ENCODE results near the gene NDP.
"Not testable (repeated sequence)": the region's sequence is repeated elsewhere in the genome, so short reads cannot be mapped to it uniquely, and the experiment has no call there.

Gene NDP

GRCh38 chrX:43939187-43939926, 33.8 kb downstream of the NDP start:
- TF ChIP-seq CTCF (IDR thresholded peaks at IDR 0.05; ENCODE audit: borderline replicate concordance, insufficient read depth, low read depth, low read length) = no peak
- H3K4me3 ChIP-seq (ENCODE audit: low read depth, low read length) = no peak overlapping the region

- not testable (repeated sequence) for H3K4me3 ChIP-seq (ENCODE audit: low read depth, low read length)
Measured at GRCh38 chrX:43922032-43922431, 51.2 kb downstream of the NDP start.

- H3K4me3 ChIP-seq (ENCODE audit: low read depth, low read length) = not testable (repeated sequence)
Measured at GRCh38 chrX:43910772-43911171, 62.4 kb downstream of the NDP start.

- TF ChIP-seq CTCF (IDR thresholded peaks at IDR 0.05; ENCODE audit: borderline replicate concordance, insufficient read depth, low read depth, low read length) = no peak
- no peak overlapping the region for H3K4me3 ChIP-seq (ENCODE audit: low read depth, low read length)
Measured at GRCh38 chrX:43910012-43910411, 63.2 kb downstream of the NDP start.

- H3K4me3 ChIP-seq (ENCODE audit: low read depth, low read length) = no peak overlapping the region
- no peak for TF ChIP-seq CTCF (IDR thresholded peaks at IDR 0.05; ENCODE audit: borderline replicate concordance, insufficient read depth, low read depth, low read length)
Measured at GRCh38 chrX:43909141-43909540, 64.0 kb downstream of the NDP start.

GRCh38 chrX:43899878-43900815, 73.0 kb downstream of the NDP start:
- TF ChIP-seq CTCF (IDR thresholded peaks at IDR 0.05; ENCODE audit: borderline replicate concordance, insufficient read depth, low read depth, low read length) = no peak

More at GRCh38 chrX:43899878-43900815, 73.0 kb downstream of the NDP start:
- H3K4me3 ChIP-seq (ENCODE audit: low read depth, low read length) = no peak overlapping the region
